CD4-positive, alpha-beta T cell treated with Interleukin-10 for 1 hour (primary cell): ENCODE measurements around the gene ARL8A.
"Not testable (repeated sequence)": the region's sequence is repeated elsewhere in the genome, so short reads cannot be mapped to it uniquely, and the experiment has no call there.

Experiments
- DNase-seq: peaks from one replicate; pipeline ENCODE4 v3.0.0-alpha.2; 2020

ARL8A gene

GRCh38 chr1:202144402-202145067 is at the start of gene ARL8A:
TSS of gene ARL8A (minus strand) at chr1:202144737. CDS start at chr1:202144572, 165 bp downstream.
- peak; percentile 72 for DNase-seq

- no peak for DNase-seq
Observed at GRCh38 chr1:202194328-202194648, 49.8 kb upstream of the ARL8A start.

DNA sequence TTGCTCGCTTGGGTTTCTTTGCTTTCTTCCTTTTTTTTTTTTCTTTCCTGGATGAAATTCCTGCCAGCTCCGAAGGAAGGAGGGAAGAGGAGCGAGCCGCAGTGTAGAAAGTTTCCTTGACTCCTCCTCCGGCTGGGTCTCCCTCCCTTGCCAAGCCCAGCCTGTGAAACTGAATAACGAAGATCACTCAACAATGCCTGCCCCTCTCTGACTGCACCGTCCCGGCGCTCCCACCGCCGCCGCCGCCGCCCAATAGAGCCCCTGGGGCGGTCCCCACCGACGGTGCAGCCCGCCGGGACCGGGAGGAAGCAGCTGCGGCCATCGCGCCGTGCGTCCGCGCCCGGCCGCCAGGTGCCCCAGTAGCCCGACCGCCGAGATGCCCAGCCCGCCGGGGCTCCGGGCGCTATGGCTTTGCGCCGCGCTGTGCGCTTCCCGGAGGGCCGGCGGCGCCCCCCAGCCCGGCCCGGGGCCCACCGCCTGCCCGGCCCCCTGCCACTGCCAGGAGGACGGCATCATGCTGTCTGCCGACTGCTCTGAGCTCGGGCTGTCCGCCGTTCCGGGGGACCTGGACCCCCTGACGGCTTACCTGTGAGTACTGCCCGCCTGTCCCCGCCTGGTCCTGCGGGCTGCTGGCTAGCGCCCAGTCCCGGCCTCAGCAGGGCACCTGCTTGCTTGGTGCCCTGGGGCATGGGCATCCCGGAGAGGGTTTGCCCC is 49.2 kb upstream of the ARL8A start, which contains the start of gene LGR6:
Gene LGR6 (plus strand): TSS at position 186 of the 714 bp plus-strand sequence. CDS start 191 bp downstream, at position 377.
- DNase-seq: no peak

- DNase-seq: peak; percentile 64
Observed at GRCh38 chr1:202192770-202193613, 48.5 kb upstream of the ARL8A start.

GRCh38 chr1:202191391-202191790 is 46.9 kb upstream of the ARL8A start:
- DNase-seq: not testable (repeated sequence)

DNA sequence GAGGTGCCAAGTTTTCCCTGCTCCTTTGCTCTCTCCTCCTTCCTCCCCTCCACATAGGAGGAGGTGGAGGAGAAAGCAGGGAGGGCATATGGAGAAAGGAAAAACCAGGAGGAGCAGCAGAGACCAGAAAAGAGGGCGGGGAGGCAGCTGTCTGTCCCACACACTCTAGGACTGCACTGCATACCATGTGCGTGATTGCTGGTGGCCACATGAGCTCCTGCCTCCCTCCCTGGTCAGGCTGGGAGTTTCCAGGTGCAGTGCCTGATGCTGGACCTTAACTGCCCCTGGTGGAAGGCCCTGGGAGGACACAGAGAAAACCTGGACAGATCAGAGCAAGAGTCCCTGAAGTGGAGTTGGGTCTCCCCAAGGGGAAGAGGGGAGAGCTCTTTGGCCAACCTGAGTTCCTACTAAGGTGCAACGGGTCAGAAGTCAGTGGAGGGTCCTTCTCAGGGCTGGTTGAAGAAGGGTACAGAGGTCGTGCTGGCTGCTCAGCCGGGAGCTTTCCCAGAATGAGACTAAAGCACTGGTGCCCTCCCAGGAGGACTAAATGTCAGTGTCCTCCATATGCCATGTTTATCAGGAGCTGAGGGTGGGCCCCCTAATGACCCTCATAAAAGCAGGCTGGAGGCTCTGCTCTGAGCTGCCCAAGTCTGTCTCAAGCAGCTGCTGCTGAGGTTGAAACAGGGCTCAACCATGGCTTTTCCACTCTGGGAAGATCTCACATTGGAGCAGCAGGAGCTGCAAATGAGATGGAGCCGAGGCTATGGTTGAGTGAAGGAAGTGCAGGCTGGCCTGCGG is 45.6 kb upstream of the ARL8A start:
- no peak for DNase-seq

- peak; percentile 77 for DNase-seq
Observed at GRCh38 chr1:202189001-202189790, 44.7 kb upstream of the ARL8A start.

DNA sequence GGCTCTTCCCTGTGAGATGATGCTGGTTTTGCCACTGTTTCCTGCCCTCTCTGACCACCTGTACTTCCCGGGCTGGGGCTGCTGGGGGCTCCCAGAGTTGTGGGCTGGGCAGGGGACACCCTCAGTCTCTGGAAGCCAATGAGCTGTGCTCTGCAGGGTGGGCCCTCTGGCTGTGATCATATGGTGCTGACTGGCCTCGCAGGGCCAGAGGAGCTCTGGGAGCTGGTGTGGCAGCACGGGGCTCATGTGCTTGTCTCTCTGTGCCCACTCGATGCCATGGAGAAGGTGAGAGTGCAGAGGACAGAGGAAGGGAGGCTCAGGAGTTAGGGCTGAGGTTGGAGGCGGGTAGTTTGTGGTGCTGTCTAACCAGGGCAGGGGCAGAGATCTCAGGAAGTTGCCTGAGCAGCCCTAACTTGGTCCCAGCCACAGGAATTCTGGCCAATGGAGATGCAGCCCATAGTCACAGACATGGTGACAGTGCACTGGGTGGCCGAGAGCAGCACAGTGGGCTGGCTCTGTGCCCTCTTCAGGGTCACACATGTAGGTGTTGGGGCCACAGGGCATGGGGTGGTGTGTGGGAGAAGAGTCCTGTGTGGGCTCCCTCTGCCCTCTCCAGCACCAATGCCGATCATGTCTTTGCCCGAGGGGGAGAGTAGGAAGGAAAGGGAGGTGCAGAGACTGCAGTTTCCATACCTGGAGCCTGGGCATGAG is 43.3 kb upstream of the ARL8A start:
- no peak for DNase-seq

- no peak for DNase-seq
Observed at GRCh38 chr1:202187041-202187671, 42.6 kb upstream of the ARL8A start.

- DNase-seq: no peak
Observed at GRCh38 chr1:202186327-202186726, 41.8 kb upstream of the ARL8A start.

DNA sequence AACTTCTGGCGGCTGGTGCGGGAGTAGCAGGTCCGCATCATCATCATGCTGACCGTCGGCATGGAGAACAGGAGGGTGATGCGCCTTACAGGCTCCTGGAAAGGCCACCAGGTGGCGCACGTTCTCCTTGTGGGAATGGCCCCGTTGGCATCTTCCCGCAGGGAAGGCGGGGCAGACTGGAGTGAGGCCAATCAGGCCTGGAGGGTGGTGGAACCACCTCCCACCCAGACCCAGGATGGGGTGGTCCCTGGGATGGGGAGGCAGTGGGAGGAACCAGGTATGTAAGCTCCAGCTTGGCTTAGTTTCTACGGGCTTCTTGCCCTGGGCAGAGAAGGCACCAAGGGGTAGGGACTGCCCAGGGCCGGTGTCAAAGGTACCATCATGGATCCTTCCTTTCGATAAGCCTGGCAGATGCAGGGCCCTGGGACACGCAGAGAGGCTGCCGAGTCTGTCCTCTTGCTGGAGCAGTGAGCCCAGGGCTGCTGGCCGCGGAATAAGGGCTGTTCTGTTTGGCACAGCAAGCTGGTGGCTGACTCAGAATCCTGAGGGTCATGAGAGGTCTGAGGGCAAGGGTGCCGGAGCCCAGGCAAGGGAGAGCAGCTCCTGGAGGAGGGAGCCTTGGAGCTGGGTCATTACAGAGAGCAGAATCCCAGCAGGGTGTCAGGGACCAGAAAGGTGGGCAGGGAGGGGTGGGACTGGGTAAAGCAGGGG is 40.4 kb upstream of the ARL8A start:
- peak; percentile 73 for DNase-seq

DNA sequence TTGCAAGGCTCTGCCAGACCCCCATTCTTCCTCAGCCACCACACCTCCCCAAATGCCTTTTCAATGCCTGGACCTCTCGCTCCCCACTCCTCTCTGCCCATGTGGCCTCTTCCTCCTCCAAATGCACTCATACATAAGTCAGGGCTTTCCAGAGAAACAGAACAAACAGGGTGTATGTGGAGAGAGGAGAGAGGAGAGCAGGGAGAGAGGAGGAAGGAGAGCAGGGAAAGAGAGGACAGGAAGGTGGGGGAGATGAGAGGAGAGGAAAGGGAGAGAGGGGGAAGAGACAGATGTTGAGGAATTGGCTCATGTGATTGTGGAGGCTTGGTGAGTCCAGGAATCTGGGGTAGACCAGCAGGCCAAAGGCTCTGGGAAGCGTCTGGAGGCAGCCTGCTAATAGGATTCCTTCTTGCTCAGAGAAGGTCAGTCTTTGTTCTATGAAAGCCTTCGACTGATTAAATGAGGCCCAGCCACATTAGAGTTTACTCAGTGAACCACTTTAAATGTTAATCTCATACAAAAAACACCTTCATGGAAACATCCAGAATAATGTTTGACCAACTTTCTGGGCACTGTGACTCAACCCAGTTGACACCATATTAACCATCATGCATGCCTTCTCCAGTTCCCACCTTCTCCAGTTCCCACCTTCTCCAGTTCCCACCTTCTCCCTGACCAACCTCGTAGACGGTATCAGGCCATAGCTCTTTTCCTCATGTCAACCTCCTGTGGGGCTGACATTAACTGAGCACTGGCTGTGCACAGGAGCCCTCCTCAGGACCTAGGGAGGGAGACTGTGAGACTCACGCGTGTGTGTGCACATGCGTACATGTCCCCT is 37.7 kb upstream of the ARL8A start:
- no peak for DNase-seq

DNA sequence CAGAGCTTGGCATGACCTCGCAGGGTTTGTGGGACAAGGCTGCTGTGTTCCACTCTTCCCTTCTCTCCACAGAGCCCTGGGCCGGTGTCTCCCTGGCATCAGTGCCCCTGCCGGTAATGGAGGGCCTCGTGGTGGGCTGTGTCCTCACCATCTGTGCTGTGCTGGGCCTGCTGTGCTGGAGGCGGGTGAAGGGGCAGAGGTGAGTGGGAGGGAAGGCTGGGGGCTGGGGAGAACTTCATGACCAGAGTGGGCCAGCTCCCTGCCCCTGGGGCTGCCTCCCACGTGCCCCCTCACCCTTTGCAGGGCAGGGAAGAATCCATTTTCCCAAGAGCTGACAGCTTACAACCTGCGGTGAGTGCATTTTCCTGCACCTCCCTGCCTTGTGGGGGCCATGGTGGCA is 37.0 kb upstream of the ARL8A start:
- no peak for DNase-seq

DNA sequence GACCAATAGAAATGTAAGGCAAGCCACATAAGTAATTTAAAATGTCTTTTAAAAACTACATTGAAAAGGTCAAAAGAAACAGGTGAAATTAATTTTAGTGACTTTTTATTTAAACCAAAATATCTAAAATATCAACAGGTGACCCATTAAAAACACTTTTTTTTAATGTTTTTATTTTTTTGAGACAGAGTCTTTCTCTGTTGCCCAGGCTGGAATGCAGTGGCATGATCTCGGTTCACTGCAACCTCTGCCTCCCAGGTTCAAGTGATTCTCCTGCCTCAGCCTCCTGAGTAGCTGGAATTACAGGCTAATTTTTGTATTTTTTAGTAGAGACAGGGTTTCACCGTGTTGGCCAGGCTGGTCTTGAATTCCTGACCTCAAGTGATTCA is 36.2 kb upstream of the ARL8A start:
- DNase-seq: not testable (repeated sequence)

DNA sequence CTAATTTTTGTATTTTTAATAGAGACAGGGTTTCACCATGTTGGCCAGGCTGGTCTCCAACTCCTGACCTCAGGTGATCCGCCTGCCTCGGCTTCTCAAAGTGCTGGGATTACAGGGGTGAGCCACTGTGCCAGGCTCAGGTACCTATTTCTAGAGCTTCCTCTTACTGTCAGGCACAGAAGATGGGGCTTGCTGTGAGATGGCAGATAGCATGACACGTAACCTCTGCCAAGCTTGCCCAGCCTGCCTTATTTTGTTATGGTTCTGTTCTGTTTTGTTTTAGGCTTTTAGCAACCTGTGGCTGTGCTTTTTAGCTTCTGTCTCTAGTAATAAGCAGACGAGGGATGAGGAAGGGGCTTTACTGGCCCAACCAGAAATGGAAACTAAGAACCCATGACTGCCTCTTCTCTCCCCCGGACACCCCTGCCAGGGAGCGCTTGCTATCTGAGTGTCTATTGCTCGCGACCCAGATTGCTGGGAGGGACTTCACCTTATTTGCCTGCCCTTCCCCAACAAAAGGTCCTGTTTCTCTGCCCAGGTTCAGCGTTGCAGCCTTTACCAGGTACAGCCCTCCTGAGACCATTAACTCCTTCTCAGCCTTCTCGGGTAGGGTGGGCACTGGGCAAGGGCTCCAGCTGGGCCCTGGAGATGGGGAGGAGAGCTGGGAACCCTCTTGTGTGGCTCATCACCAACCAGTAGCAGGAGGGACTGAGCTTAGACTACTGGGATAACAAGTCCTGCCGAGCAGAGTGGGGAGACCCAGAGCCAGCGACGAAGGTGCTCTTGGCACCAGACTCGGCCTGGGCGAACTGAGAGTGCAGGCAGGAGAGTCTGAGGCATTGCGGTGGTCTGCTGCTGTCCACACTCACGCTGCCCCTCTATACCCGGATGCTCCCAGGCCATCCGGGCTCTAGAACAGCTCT is 35.6 kb upstream of the ARL8A start:
- DNase-seq: no peak

GRCh38 chr1:202176949-202177927 is 32.7 kb upstream of the ARL8A start:
- no peak for DNase-seq

- no peak for DNase-seq
Observed at GRCh38 chr1:202173993-202174392, 29.5 kb upstream of the ARL8A start.
